GM13977 (cell line): Measurements from ENCODE around the gene SKIDA1.

Experiments
- DNase-seq: peaks from one replicate; pipeline ENCODE4 v3.0.0; 2012; ENCODE audit warnings: low spot score
- CTCF ChIP-seq: IDR thresholded peaks from 2 replicates; pipeline ENCODE4 v1.5.1; 2012; ENCODE audit warnings: mild to moderate bottlenecking, control low read depth; ENCODE audit not compliant: insufficient read depth; ENCODE audit errors: extremely low read depth, missing control alignments
- in situ Hi-C: fragments of 300-500 bp; cut with MboI; formaldehyde crosslinking; loops from one replicate; pipeline ENCODE4 v1.12.0; 2022; ENCODE audit warnings: low sequenced_read_pairs, low pct_unique_long_range_greater_than_20kb, mixed read lengths, inconsistent platforms; ENCODE audit not compliant: unreplicated experiment

Gene SKIDA1

GRCh38 chr10:21533467-21534279 is 8.2 kb upstream of the SKIDA1 start, which contains the start of gene MLLT10:
Gene MLLT10, plus strand, starts transcription at chr10:21534232. Its CDS starts 413 bp downstream, at chr10:21534645.
- in situ Hi-C loops, result no loop called here
- TF ChIP-seq CTCF, result no peak

GRCh38 chr10:21532694-21533466 is 7.4 kb upstream of the SKIDA1 start:
- no peak for DNase-seq
- no peak for TF ChIP-seq CTCF
- in situ Hi-C loops, result no loop called here

More at GRCh38 chr10:21533467-21534279, 8.2 kb upstream of the SKIDA1 start, which contains the start of gene MLLT10:
- DNase-seq, result peak; percentile 96

GRCh38 chr10:21531164-21531563 is 5.7 kb upstream of the SKIDA1 start:
- TF ChIP-seq CTCF, result no peak
- in situ Hi-C loops, result no loop called here
- no peak for DNase-seq

- in situ Hi-C loops, result no loop called here
- no peak for DNase-seq
- no peak for TF ChIP-seq CTCF
Observed at GRCh38 chr10:21530641-21531040, 5.2 kb upstream of the SKIDA1 start.

GRCh38 chr10:21530168-21530567 is 4.7 kb upstream of the SKIDA1 start:
- in situ Hi-C loops, result no loop called here
- no peak for DNase-seq
- no peak for TF ChIP-seq CTCF

GRCh38 chr10:21529032-21529910 is 3.8 kb upstream of the SKIDA1 start:
- in situ Hi-C loops, result no loop called here
- TF ChIP-seq CTCF, result no peak
- DNase-seq, result no peak
